Heart left ventricle (tissue), 16 donors: ENCODE measurements around the gene ALOXE3. TPM values are rescaled to one million over a fixed set of nuclear protein-coding genes. Genes with fewer than 3 reads are reported as not detected.

Source experiments
- ATAC-seq, 4 donors: fragments of 200-7000 bp; cut with Tn5 transposase; one replicate each; pipeline ENCODE4 v1.9.1; 2020 to 2022; ENCODE audit warnings: moderate library complexity in 4 of 4, mild to moderate bottlenecking in 3 of 4, moderate number of reproducible peaks in 1 of 4
- DNase-seq, 5 donors: peaks; one replicate each; pipeline ENCODE4 v3.0.0-alpha.2; 2020
- H3K27ac ChIP-seq, 12 donors: fragments of 200-600 bp; sonication (generic) in 4 of 12; one replicate each; pipeline versions ENCODE4 v1.5.0 to v1.8.0; 2016 to 2022; ENCODE audit warnings: mild to moderate bottlenecking in 2 of 12
- H3K27me3 ChIP-seq, 9 donors: fragments of 200-600 bp; sonication (generic) in 2 of 9; one replicate each; pipeline versions ENCODE4 v1.5.1 to v1.8.0; 2016 to 2022; ENCODE audit warnings: mild to moderate bottlenecking in 3 of 9
- H3K36me3 ChIP-seq, 9 donors: fragments of 200-600 bp; sonication (generic) in 2 of 9; one replicate each; pipeline versions ENCODE4 v1.5.0 to v1.8.0; 2018 to 2022; ENCODE audit warnings: mild to moderate bottlenecking in 2 of 9
- H3K4me1 ChIP-seq, 12 donors: fragments of 200-600 bp; sonication (generic) in 4 of 12; one replicate each; pipeline versions ENCODE4 v1.5.0 to v1.8.0; 2016 to 2022; ENCODE audit warnings: mild to moderate bottlenecking in 3 of 12
- H3K4me3 ChIP-seq, 12 donors: fragments of 200-600 bp; sonication (generic) in 4 of 12; one replicate each; pipeline versions ENCODE4 v1.5.0 to v1.8.0; 2017 to 2022; ENCODE audit warnings: mild to moderate bottlenecking in 9 of 12, moderate library complexity in 4 of 12
- H3K9me3 ChIP-seq, 12 donors: fragments of 200-600 bp; sonication (generic) in 4 of 12; one replicate each; pipeline versions ENCODE4 v1.5.0 to v1.8.0; 2016 to 2022; ENCODE audit warnings: mild to moderate bottlenecking in 1 of 12
- CTCF ChIP-seq, 12 donors: fragments of 200-600 bp; sonication (generic) in 4 of 12; IDR thresholded peaks; one replicate each; pipeline versions ENCODE4 v1.5.0 to v1.8.0; 2018 to 2022; ENCODE audit warnings: antibody characterized with exemption in 12 of 12, mild to moderate bottlenecking in 5 of 12
- POLR2A ChIP-seq, 2 donors: fragments of 450-650 bp; IDR thresholded peaks; one replicate each; pipeline ENCODE4 v1.6.1; 2017; ENCODE audit warnings: antibody characterized with exemption in 2 of 2, mild to moderate bottlenecking in 2 of 2, moderate library complexity in 2 of 2
- WGBS, 4 donors: extraction: QIAGEN DNeasy Blood & Tissue Kit in 2 of 4; methylation state at CpG; one replicate each; pipeline versions ENCODE4 v1.1.5 to v1.1.7; 2013 to 2018; 5-methylcytosine and 5-hydroxymethylcytosine counted together
- intact Hi-C, 10 donors: fragments of 100-400 bp; cut with DNase I; formaldehyde crosslinking; loops; one replicate each; pipeline versions ENCODE4 v1.11.1 to v1.14.2; 2022
- polyA plus RNA-seq, 2 donors: library from polyadenylated mRNA; stranded (reverse); fragments of 200-250 nt; gene quantifications; one replicate each; pipeline ENCODE4 v1.2.3, GENCODE V29; 2013
- total RNA-seq, 9 donors: library from RNA; depleted of rRNA in 2 of 9; stranded (reverse); fragments of >200 nt in 2 of 9; fragmentation: NEBNext Ultra II Directional in 3 of 9; extraction: Animal tissue kit (Norgen Biotek cat#: 25700) in 3 of 9; gene quantifications; one replicate each; pipeline versions ENCODE4 v1.1.0 to v1.2.4, GENCODE V29; 2016 to 2023
- donor health status: ischemic (EF 13 %, LVEDD 7.1; RV severe dilation, severe dysfunction).
- donor health status: healthy with polysubstance abuse.
- donor health status: DM: no; HTN: yes; CAD: no.
- donor health status: DM: no; HTN: no; CAD: no.
- donor health status: ischemic (EF 25% LVEDD 6.9; RV normal size, moderate dysfunction).
- donor health status: ischemic (EF 25% LVEDD 5.7; RV mildly dilated, moderate dysfunction).
- donor health status: healthy.
- donor health status: DM: yes; HTN: yes; CAD: no.
- donor health status: ischemic (EF 35%, LVEDD 5.7; RV mildly dilated, moderate dysfunction).
- donor health status: nonischemic (EF 11% LVEDD 7.7; RV severe dilation, severe dysfunction).
- donor health status: DM: yes; HTN: yes; CAD: no.
- donor health status: PGD.
- donor health status: ischemic (EF 29% LVEDD 5.4; RV normal size, mild dysfunction).
- donor health status: nonischemic (EF 23%, LVEDD 6.1; RV moderate dilation, normal function).

Gene ALOXE3
- total and polyA plus RNA-seq, 11 donors: 0.12 TPM; not detected in 10

GRCh38 chr17:8141741-8142140 is 23.4 kb upstream of the ALOXE3 start:
- peaks cover 0 to 67% (median 17%) of the 10 kb centered on the region in 12 donors for H3K4me1 ChIP-seq
- 88 to 93% (median 90%) methylated on average over 11 of the region's 11 CpGs for WGBS, 4 donors
- no peaks in the 10 kb centered on the region for H3K27me3 ChIP-seq
- intact Hi-C loops: loop anchor here in 1 of 10 donors (10.0 kb wide), 1 partner anchor 297 kb away; no protein-coding TSS in a partner anchor
- H3K27ac ChIP-seq: peak overlapping the region in 4 of 12 donors; percentile 8 to 100 (median 52)
- H3K4me3 ChIP-seq: no peak overlapping the region
- no peak for TF ChIP-seq CTCF (IDR thresholded peaks at IDR 0.05)
- TF ChIP-seq POLR2A (IDR thresholded peaks at IDR 0.05): no peak
- DNase-seq: no peak
- no peak for ATAC-seq
- H3K9me3 ChIP-seq: no peaks in the 10 kb centered on the region
- peaks cover 15 to 77% (median 74%) of the 10 kb centered on the region in 9 donors for H3K36me3 ChIP-seq

DNA sequence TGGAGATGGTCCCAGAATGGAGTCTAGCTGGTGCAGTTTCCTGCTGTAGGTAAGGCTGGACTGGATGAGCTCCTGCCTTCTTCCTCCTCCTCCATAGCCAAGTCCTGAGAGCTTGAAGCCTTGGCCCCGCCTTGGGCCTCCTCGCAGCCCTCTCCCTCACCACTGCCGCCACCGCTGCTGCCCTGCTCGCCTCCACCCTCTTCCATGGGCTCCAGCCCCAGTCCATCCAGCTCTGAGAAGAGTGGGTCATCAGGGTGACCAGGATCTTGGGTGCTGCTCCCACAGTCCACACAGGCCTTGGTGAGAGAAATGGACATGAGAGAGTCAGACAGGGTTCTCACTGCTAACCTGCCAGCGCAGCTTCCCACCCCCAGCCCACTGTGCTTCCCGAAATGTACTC is 22.7 kb upstream of the ALOXE3 start:
- DNase-seq (no peak), ATAC-seq (no peak)
- Histone ChIP-seq H3K27me3 (no peaks in the 10 kb centered on the region), H3K4me1 (peaks cover 0 to 60% (median 17%) of the 10 kb centered on the region in 12 donors), H3K4me3 (no peak overlapping the region), H3K27ac (peak overlapping the region in 4 of 12 donors; percentile 12 to 89 (median 86)), H3K36me3 (peaks cover 12 to 70% (median 67%) of the 10 kb centered on the region in 9 donors), H3K9me3 (no peaks in the 10 kb centered on the region)
- TF ChIP-seq POLR2A (IDR thresholded peaks at IDR 0.05) (no peak), CTCF (IDR thresholded peaks at IDR 0.05) (no peak)
- intact Hi-C loops: loop anchor here in 1 of 10 donors (10.0 kb wide), 1 partner anchor 296 kb away; no protein-coding TSS in a partner anchor
- 82 to 90% (median 89%) methylated on average over 5 to 7 of the region's 7 CpGs for WGBS, 4 donors

- H3K9me3 ChIP-seq: no peaks in the 10 kb centered on the region
- no peaks in the 10 kb centered on the region for H3K27me3 ChIP-seq
- H3K36me3 ChIP-seq: peaks cover 12 to 63% (median 60%) of the 10 kb centered on the region in 9 donors
- no peak overlapping the region for H3K4me3 ChIP-seq
- DNase-seq (peak in 1 of 5 donors; percentile 11), ATAC-seq (peak in 1 of 4 donors; percentile 9)
- TF ChIP-seq CTCF (IDR thresholded peaks at IDR 0.05) (no peak), POLR2A (IDR thresholded peaks at IDR 0.05) (no peak)
- peak overlapping the region in 8 of 12 donors; percentile 12 to 89 (median 84) for H3K27ac ChIP-seq
- 66 to 69% (median 67%) methylated on average over 16 to 18 of the region's 18 CpGs for WGBS, 4 donors
- intact Hi-C loops: loop anchor here in 1 of 10 donors (10.0 kb wide), 1 partner anchor 296 kb away; no protein-coding TSS in a partner anchor
- peaks cover 0 to 53% (median 15%) of the 10 kb centered on the region in 12 donors for H3K4me1 ChIP-seq
Observed at GRCh38 chr17:8140065-8141029, 22.0 kb upstream of the ALOXE3 start.
